ENCODE results near the gene JADE2. TPM values are rescaled to one million over a fixed set of nuclear protein-coding genes. Genes with fewer than 3 reads are reported as not detected.

Gene JADE2
- total RNA-seq, 1 donor from 2014 or later: 70.2 TPM

GRCh38 chr5:134576386-134577021, 51.0 kb downstream of the JADE2 start:
- Mint-ChIP-seq H3K9me3 (no peaks in the 10 kb centered on the region), H3K4me1 (ENCODE audit: low read depth) (no peaks in the 10 kb centered on the region), H3K36me3 (ENCODE audit: low read depth) (peaks cover 38% of the 10 kb centered on the region), H3K27ac (no peak overlapping the region), H3K4me3 (no peak overlapping the region), H3K27me3 (ENCODE audit: insufficient read depth) (no peaks in the 10 kb centered on the region)
- intact Hi-C loops (cut with micrococcal nuclease): loop anchor here (1.0 to 2.0 kb wide), 6 partner anchors 20 to 392 kb away; partner anchors contain the start of gene UBE2B
- DNase-seq (ENCODE audit: low spot score): no peak

- Mint-ChIP-seq H3K4me3 (no peak overlapping the region), H3K27ac (no peak overlapping the region), H3K9me3 (no peaks in the 10 kb centered on the region), H3K36me3 (ENCODE audit: low read depth) (peaks cover 38% of the 10 kb centered on the region), H3K4me1 (ENCODE audit: low read depth) (no peaks in the 10 kb centered on the region), H3K27me3 (ENCODE audit: insufficient read depth) (no peaks in the 10 kb centered on the region)
- intact Hi-C loops (cut with micrococcal nuclease): loop anchor here (1.0 to 2.0 kb wide), 6 partner anchors 21 to 392 kb away; partner anchors contain the start of gene UBE2B
- no peak for DNase-seq (ENCODE audit: low spot score)
Measured at GRCh38 chr5:134577022-134577795, 51.7 kb downstream of the JADE2 start.

- peaks cover 33% of the 10 kb centered on the region for H3K36me3 Mint-ChIP-seq (ENCODE audit: low read depth)
- peak overlapping the region; percentile 6 for H3K27ac Mint-ChIP-seq
Measured at GRCh38 chr5:134577796-134578577, 52.5 kb downstream of the JADE2 start.

GRCh38 chr5:134578578-134579283, 53.3 kb downstream of the JADE2 start:
- intact Hi-C loops (cut with micrococcal nuclease): no loop called here
- no peak for DNase-seq (ENCODE audit: low spot score)
- no peaks in the 10 kb centered on the region for H3K4me1 Mint-ChIP-seq (ENCODE audit: low read depth)
- no peaks in the 10 kb centered on the region for H3K9me3 Mint-ChIP-seq
- no peaks in the 10 kb centered on the region for H3K27me3 Mint-ChIP-seq (ENCODE audit: insufficient read depth)
- no peak overlapping the region for H3K27ac Mint-ChIP-seq
- H3K36me3 Mint-ChIP-seq (ENCODE audit: low read depth): peaks cover 27% of the 10 kb centered on the region
- no peak overlapping the region for H3K4me3 Mint-ChIP-seq

More at GRCh38 chr5:134577796-134578577, 52.5 kb downstream of the JADE2 start:
- no peak overlapping the region for H3K4me3 Mint-ChIP-seq
- no peaks in the 10 kb centered on the region for H3K27me3 Mint-ChIP-seq (ENCODE audit: insufficient read depth)
- intact Hi-C loops (cut with micrococcal nuclease): loop anchor here (1.0 to 2.0 kb wide), 6 partner anchors 22 to 393 kb away; partner anchors contain the start of gene UBE2B
- H3K4me1 Mint-ChIP-seq (ENCODE audit: low read depth): no peaks in the 10 kb centered on the region
- DNase-seq (ENCODE audit: low spot score): peak; percentile 62
- H3K9me3 Mint-ChIP-seq: no peaks in the 10 kb centered on the region

GRCh38 chr5:134579284-134579771, 53.9 kb downstream of the JADE2 start:
- Mint-ChIP-seq H3K4me1 (ENCODE audit: low read depth) (no peaks in the 10 kb centered on the region), H3K4me3 (no peak overlapping the region), H3K27me3 (ENCODE audit: insufficient read depth) (no peaks in the 10 kb centered on the region), H3K9me3 (no peaks in the 10 kb centered on the region), H3K36me3 (ENCODE audit: low read depth) (peaks cover 27% of the 10 kb centered on the region), H3K27ac (no peak overlapping the region)
- intact Hi-C loops (cut with micrococcal nuclease): no loop called here
- DNase-seq (ENCODE audit: low spot score): no peak

GRCh38 chr5:134580001-134580460, 54.6 kb downstream of the JADE2 start:
- intact Hi-C loops (cut with micrococcal nuclease): no loop called here
- Mint-ChIP-seq H3K36me3 (ENCODE audit: low read depth) (peaks cover 23% of the 10 kb centered on the region), H3K4me1 (ENCODE audit: low read depth) (no peaks in the 10 kb centered on the region), H3K27ac (no peak overlapping the region), H3K27me3 (ENCODE audit: insufficient read depth) (no peaks in the 10 kb centered on the region), H3K9me3 (no peaks in the 10 kb centered on the region), H3K4me3 (no peak overlapping the region)
- no peak for DNase-seq (ENCODE audit: low spot score)

- H3K9me3 Mint-ChIP-seq: no peaks in the 10 kb centered on the region
- DNase-seq (ENCODE audit: low spot score): no peak
- no peak overlapping the region for H3K4me3 Mint-ChIP-seq
- H3K27me3 Mint-ChIP-seq (ENCODE audit: insufficient read depth): no peaks in the 10 kb centered on the region
- H3K36me3 Mint-ChIP-seq (ENCODE audit: low read depth): peaks cover 21% of the 10 kb centered on the region
- no peak overlapping the region for H3K27ac Mint-ChIP-seq
- intact Hi-C loops (cut with micrococcal nuclease): no loop called here
- H3K4me1 Mint-ChIP-seq (ENCODE audit: low read depth): peaks cover under 1% of the 10 kb centered on the region
Measured at GRCh38 chr5:134581241-134581981, 55.9 kb downstream of the JADE2 start.

GRCh38 chr5:134582281-134582680, 56.8 kb downstream of the JADE2 start:
- Mint-ChIP-seq H3K4me1 (ENCODE audit: low read depth) (peaks cover 9% of the 10 kb centered on the region), H3K9me3 (no peaks in the 10 kb centered on the region), H3K36me3 (ENCODE audit: low read depth) (peaks cover 17% of the 10 kb centered on the region), H3K4me3 (no peak overlapping the region), H3K27ac (no peak overlapping the region), H3K27me3 (ENCODE audit: insufficient read depth) (no peaks in the 10 kb centered on the region)
- intact Hi-C loops (cut with micrococcal nuclease): no loop called here
- no peak for DNase-seq (ENCODE audit: low spot score)

- no peak for DNase-seq (ENCODE audit: low spot score)
- Mint-ChIP-seq H3K27ac (peak overlapping the region; percentile 18), H3K9me3 (no peaks in the 10 kb centered on the region), H3K36me3 (ENCODE audit: low read depth) (peaks cover 14% of the 10 kb centered on the region), H3K4me3 (no peak overlapping the region), H3K27me3 (ENCODE audit: insufficient read depth) (no peaks in the 10 kb centered on the region), H3K4me1 (ENCODE audit: low read depth) (peaks cover 9% of the 10 kb centered on the region)
- intact Hi-C loops (cut with micrococcal nuclease): no loop called here
Measured at GRCh38 chr5:134582941-134583340, 57.5 kb downstream of the JADE2 start.

- Mint-ChIP-seq H3K27me3 (ENCODE audit: insufficient read depth) (no peaks in the 10 kb centered on the region), H3K27ac (no peak overlapping the region), H3K36me3 (ENCODE audit: low read depth) (peaks cover 11% of the 10 kb centered on the region), H3K4me1 (ENCODE audit: low read depth) (peaks cover 9% of the 10 kb centered on the region), H3K9me3 (no peaks in the 10 kb centered on the region), H3K4me3 (no peak overlapping the region)
- intact Hi-C loops (cut with micrococcal nuclease): no loop called here
- DNase-seq (ENCODE audit: low spot score): no peak
Measured at GRCh38 chr5:134583766-134584165, 58.3 kb downstream of the JADE2 start.

GRCh38 chr5:134584662-134585061, 59.2 kb downstream of the JADE2 start:
- H3K36me3 Mint-ChIP-seq (ENCODE audit: low read depth): peaks cover 5% of the 10 kb centered on the region
- H3K27ac Mint-ChIP-seq: no peak overlapping the region
- intact Hi-C loops (cut with micrococcal nuclease): no loop called here

More at GRCh38 chr5:134584662-134585061, 59.2 kb downstream of the JADE2 start:
- Mint-ChIP-seq H3K4me1 (ENCODE audit: low read depth) (peaks cover 9% of the 10 kb centered on the region), H3K9me3 (no peaks in the 10 kb centered on the region), H3K4me3 (no peak overlapping the region), H3K27me3 (ENCODE audit: insufficient read depth) (no peaks in the 10 kb centered on the region)
- DNase-seq (ENCODE audit: low spot score): no peak

Measured in activated T-helper 1 cell treated with anti-CD3 and anti-CD28 coated beads, Interleukin-12 subunit alpha, Interleukin-12 subunit beta, Interleukin-2, Interleukin-4 antibody, amounts not matched to agents 30 ng/mL and 10 ng/mL and 1 ng/mL, durations not matched to agents 14 hours and 24 hours and 36 hours (primary cell).